Kidney tubule cell (primary cell): ENCODE data around the gene SOCS1.
A peak's percentile ranks its signal among the peaks of the same experiment; 100 is the strongest.

ENCODE experiments used
- DNase-seq: peaks from one replicate; pipeline ENCODE4 v3.0.0-alpha.2; 2018; ENCODE audit warnings: low spot score

Gene SOCS1

GRCh38 chr16:11245222-11245737 is 10.7 kb downstream of the SOCS1 start:
- DNase-seq = no peak

GRCh38 chr16:11242658-11243057 is 13.3 kb downstream of the SOCS1 start:
- DNase-seq = no peak

- DNase-seq = no peak
These were observed 14.4 kb downstream of the SOCS1 start for GRCh38 chr16:11241480-11242204.

GRCh38 chr16:11240636-11241473 is 15.1 kb downstream of the SOCS1 start:
- DNase-seq = no peak

- DNase-seq = no peak
These were observed 16.1 kb downstream of the SOCS1 start for GRCh38 chr16:11239644-11240632.

DNA sequence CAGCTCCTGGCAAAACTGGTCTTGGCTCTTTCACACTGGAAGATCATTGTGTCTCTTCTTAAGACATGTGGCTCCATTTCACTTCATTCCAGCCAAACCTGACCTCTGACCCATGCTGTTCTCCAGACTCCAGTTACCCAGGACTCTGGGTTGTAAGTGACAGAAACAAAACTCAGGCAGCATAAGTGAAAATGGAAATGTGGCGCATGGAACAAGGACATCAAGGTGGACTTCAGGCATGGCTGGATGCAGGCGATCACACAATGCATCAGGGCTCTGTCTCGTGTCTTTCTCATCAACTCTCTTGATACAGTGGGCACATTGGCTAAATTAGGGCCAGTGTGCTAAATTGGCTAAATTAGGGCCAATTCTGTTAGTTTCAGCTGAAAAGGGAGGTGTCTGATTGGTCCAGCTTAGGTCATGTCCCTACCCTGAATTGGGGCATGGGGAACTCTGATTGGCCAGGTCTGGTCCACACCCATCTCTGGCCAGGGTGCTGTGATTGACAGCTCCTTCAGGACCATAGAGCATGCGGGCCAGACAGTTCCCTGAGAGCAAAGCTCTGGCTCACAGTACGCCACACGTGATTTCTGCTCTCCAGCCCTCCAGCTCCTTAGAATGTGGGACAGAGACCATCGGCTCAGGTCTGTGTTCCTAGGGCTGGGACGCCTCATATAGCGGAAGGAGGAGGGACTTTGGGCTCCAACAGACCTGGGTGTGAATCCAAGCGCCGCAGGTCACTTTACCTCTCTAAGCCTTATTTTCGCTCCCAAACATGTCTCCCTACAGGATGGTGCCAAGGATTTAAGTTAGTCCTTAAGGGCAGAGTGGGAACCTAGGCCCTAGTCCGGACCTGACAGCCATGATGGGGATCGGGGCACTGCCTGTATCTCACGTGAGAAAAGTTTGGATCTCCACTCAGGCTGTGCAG is 17.5 kb downstream of the SOCS1 start:
- no peak for DNase-seq

GRCh38 chr16:11236461-11237254 is 19.3 kb downstream of the SOCS1 start:
- DNase-seq = no peak

GRCh38 chr16:11235703-11235991 is 20.4 kb downstream of the SOCS1 start:
- peak; percentile 81 for DNase-seq

DNA sequence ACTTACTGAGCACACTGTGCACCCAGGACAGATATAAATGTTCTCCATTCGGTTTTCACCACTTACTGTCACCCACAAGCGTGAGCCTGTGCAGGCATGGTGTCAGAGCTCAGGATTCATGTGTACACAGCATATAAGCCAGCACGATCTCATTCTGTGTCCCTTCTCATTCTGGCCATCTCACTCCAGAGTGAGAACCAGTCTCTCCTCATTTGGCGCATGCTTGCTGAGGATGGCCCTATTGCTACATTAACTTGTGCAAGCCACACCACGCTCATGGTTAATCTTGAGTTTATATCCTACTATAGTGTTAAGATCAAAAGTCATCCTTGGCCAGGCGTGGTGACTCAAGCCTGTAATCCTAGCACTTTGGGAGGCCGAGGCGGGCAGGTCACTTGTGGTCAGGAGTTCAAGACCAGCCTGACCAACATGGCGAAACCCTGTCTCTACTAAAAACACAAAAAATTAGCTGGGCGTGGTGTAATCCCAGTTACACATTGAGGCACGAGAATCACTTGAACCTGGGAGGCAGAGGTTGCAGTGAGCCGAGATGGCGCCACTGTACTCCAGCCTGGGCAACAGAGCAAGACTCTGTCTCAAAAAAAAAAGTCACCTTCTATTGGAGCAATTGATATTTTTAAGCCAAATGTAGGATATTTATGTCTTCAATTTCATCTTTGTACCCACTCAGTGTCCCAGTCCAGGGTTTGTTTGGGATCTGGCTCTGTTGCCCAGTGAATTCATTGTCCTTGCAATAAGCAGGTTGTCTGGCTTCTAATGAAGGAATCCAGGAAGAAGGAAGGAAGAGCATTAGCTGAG is 20.9 kb downstream of the SOCS1 start:
- no peak for DNase-seq

- DNase-seq = no peak
These were observed 22.2 kb downstream of the SOCS1 start for GRCh38 chr16:11233727-11234376.

DNA sequence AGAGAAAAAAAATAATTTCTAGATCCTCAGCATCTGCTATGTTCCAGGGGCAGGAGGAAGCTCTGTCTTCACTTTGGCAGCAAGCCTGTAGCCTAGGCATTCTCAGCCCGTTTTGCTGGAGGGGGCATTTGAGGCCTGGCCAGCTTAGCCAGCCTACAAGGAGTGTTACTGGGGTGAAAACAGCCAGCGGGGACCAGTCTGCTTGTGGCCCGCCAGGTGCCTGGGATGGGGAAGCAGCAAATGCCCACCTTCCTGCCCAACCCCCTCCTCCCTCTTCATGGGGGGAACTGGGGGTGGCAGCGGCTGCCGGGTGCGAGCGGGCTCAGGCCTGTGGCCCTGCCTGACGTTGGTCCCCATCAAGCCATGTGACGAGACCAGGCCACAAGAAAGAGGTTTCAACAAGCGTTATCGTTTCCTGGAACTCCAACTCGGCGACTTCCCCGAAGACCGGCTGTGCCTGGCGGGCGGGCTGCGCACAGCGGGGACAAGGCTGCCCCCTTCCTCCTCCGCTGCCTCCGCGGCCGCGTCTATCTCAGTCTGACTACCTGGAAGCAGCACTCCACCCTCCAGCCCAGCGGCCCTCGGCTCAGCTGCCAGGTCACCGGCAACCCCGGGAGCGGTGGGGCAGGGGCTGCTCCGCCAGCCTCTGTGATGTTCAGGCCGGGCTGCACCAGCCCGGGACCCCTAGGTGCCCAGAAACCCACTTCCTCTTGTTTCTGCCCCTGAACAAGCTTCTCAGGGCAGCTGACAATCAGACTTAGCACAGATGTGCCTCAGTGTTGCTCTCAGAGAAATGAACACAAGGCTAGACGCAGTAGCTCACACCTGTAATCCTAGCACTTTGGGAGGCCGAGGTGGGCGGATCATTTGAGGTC is 22.9 kb downstream of the SOCS1 start:
- DNase-seq = no peak

DNA sequence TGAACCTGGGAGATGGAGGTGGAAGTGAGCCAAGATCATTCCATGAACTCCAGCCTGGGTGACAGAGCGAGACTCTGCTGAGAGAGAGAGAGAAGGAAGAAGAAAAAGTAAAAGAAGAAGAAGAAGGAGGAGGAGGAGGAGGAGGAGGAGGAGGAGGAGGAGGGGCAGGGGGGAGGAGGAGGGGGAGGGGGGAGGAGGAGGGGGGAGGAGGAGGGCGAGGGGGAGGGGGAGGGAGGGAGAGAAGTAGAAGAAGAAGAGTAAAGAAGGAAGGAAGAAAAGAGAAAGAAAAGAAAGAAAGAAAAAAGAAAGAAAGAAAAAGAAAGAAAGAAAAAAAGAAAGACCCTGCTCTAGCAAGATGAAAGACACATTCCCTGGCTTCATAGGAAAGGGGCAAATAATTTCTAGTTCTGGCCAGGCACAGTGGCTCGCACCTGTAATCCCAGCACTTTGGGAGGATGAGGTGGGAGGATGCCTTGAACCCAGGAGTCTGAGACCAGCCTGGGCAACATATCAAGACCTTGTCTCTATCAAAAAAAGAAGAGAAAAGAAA is 23.6 kb downstream of the SOCS1 start:
- no peak for DNase-seq

DNA sequence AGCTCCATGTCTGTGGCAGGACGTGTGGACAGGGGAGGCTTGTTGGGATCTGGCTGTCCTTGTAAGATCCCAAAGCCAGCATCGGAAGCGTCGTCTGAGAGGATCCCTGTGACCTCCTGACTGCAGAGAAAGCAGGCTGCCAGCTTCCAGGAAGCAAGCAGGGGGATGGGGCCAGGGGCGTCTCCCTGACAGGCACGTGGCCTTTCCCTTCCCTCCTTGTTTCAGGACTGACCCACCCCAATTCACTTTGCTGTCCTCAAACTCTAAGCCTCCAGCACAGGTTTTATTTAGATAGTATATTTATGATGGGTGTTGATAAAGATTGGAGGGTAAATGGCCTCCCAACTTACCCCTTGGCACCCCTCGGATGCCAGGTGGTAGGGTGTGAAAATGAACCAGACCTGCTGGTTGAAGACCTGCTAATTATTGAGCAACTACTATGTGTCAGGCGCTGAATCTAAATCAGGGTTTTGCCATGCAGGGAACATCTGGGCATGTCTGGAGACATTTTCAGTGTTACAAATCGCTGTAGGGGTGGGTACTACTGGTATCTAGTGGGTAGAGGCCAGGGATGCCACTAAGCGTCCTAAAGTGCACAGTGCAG is 24.5 kb downstream of the SOCS1 start:
- no peak for DNase-seq

DNA sequence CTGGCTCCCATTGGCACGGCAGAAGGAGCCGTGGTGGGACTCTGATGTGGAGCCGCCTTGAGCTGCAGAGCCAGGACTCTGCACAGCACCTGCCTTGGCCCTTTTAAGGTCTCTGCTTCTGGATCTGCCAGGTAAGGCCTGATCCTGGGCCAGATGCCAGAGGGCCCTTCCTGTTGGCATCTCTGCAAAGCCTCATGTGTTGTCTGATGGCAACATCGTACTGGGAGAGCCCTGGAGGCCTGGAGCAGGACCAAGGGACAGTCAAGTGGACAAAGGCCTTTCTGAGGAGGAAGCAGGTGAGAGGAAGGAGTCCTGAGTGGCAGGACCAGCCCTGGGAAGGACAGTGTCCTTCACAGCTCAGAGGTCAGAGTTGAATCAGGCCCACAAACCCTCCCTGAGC is 26.1 kb downstream of the SOCS1 start:
- DNase-seq = no peak

DNA sequence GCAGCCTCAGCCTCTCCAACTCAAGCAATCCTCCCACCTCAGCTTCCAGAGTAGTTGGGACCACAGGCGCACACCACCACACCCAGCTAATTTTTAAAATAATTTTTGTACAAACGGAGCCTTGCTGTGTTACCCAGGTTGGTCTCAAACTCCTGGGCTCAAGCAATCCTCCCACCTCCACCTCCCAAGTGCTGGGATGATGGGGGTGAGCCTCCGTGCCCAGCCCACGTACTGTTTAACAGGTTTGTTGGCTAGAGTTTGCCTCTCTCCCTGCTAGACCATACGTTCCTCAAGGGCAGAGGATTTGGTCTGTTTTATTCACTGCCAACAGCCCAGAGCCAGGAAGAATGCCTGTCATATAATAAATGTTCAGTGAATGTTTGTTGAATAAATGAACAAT is 26.6 kb downstream of the SOCS1 start:
- no peak for DNase-seq

GRCh38 chr16:11225677-11226549 is 30.1 kb downstream of the SOCS1 start:
- no peak for DNase-seq
